Measurements from ENCODE around the gene OR13J1.
A peak's percentile ranks its signal among the peaks of the same experiment; 100 is the strongest.

OR13J1 gene

GRCh38 chr9:35882263-35882848 lies 12.2 kb upstream of the OR13J1 start:
- no peak overlapping the region for H2AFZ ChIP-seq (ENCODE audit: low read depth, low read length, severe bottlenecking)
- no peaks in the 10 kb centered on the region for H4K20me1 ChIP-seq (ENCODE audit: low read depth, low read length)
- no peak overlapping the region for H3K4me3 ChIP-seq (ENCODE audit: insufficient read depth, low read length, poor library complexity, severe bottlenecking)

GRCh38 chr9:35872505-35872904 lies 2.3 kb upstream of the OR13J1 start:
- no peak overlapping the region for H2AFZ ChIP-seq (ENCODE audit: low read depth, low read length, severe bottlenecking)
- no peak overlapping the region for H3K9ac ChIP-seq (ENCODE audit: low read length)
- no peaks in the 10 kb centered on the region for H3K79me2 ChIP-seq (ENCODE audit: insufficient read depth, low read length)
- H3K9me3 ChIP-seq (ENCODE audit: insufficient read depth, low read length) = peaks cover 12% of the 10 kb centered on the region
- H4K20me1 ChIP-seq (ENCODE audit: low read depth, low read length) = no peaks in the 10 kb centered on the region
- no peaks in the 10 kb centered on the region; the same call in 1 of the 2 replicates for H3K27me3 ChIP-seq (ENCODE audit: low read length)
- no peak overlapping the region for H3K27ac ChIP-seq (ENCODE audit: low read depth, low read length)
- TF ChIP-seq EZH2phosphoT487 (conservative IDR thresholded peaks at IDR 0.05; ENCODE audit: low read length) = no peak
- TF ChIP-seq CTCF (IDR thresholded peaks at IDR 0.05; ENCODE audit: insufficient read depth, low read length, poor library complexity, severe bottlenecking) = no peak
- H3K36me3 ChIP-seq (ENCODE audit: low read length) = no peaks in the 10 kb centered on the region
- H3K9me2 ChIP-seq (replicated peaks; ENCODE audit: insufficient read depth, low read length) = no peaks in the 10 kb centered on the region
- H3F3A ChIP-seq (ENCODE audit: insufficient read depth) = no peaks in the 10 kb centered on the region
- H3K4me2 ChIP-seq (ENCODE audit: low read depth, low read length, poor library complexity, severe bottlenecking) = no peak overlapping the region
- H3K4me3 ChIP-seq (ENCODE audit: insufficient read depth, low read length, poor library complexity, severe bottlenecking) = no peak overlapping the region

More at GRCh38 chr9:35882263-35882848, 12.2 kb upstream of the OR13J1 start:
- Histone ChIP-seq H3K79me2 (ENCODE audit: insufficient read depth, low read length) (no peaks in the 10 kb centered on the region), H3K9me3 (ENCODE audit: insufficient read depth, low read length) (no peaks in the 10 kb centered on the region), H3K9me2 (replicated peaks; ENCODE audit: insufficient read depth, low read length) (no peaks in the 10 kb centered on the region), H3K4me2 (ENCODE audit: low read depth, low read length, poor library complexity, severe bottlenecking) (no peak overlapping the region), H3K27ac (ENCODE audit: low read depth, low read length) (no peak overlapping the region), H3K9ac (ENCODE audit: low read length) (no peak overlapping the region), H3K27me3 (ENCODE audit: low read length) (no peaks in the 10 kb centered on the region), H3K36me3 (ENCODE audit: low read length) (no peaks in the 10 kb centered on the region), H3F3A (ENCODE audit: insufficient read depth) (no peaks in the 10 kb centered on the region)
- TF ChIP-seq CTCF (IDR thresholded peaks at IDR 0.05; ENCODE audit: insufficient read depth, low read length, poor library complexity, severe bottlenecking) (peak; percentile 100), EZH2phosphoT487 (conservative IDR thresholded peaks at IDR 0.05; ENCODE audit: low read length) (no peak)

GRCh38 chr9:35871545-35871944 lies 1.3 kb upstream of the OR13J1 start:
- H3K9me3 ChIP-seq (ENCODE audit: insufficient read depth, low read length) = peaks cover 5% of the 10 kb centered on the region
- no peak overlapping the region for H3K9ac ChIP-seq (ENCODE audit: low read length)
- no peak overlapping the region for H3K4me2 ChIP-seq (ENCODE audit: low read depth, low read length, poor library complexity, severe bottlenecking)
- no peaks in the 10 kb centered on the region for H3K79me2 ChIP-seq (ENCODE audit: insufficient read depth, low read length)
- no peaks in the 10 kb centered on the region for H3K36me3 ChIP-seq (ENCODE audit: low read length)
- no peak overlapping the region for H3K27ac ChIP-seq (ENCODE audit: low read depth, low read length)
- no peak overlapping the region for H2AFZ ChIP-seq (ENCODE audit: low read depth, low read length, severe bottlenecking)
- TF ChIP-seq EZH2phosphoT487 (conservative IDR thresholded peaks at IDR 0.05; ENCODE audit: low read length) = no peak
- no peak for TF ChIP-seq CTCF (IDR thresholded peaks at IDR 0.05; ENCODE audit: insufficient read depth, low read length, poor library complexity, severe bottlenecking)
- no peaks in the 10 kb centered on the region for H4K20me1 ChIP-seq (ENCODE audit: low read depth, low read length)
- H3K27me3 ChIP-seq (ENCODE audit: low read length) = no peaks in the 10 kb centered on the region; the same call in 1 of the 2 replicates
- no peak overlapping the region for H3K4me3 ChIP-seq (ENCODE audit: insufficient read depth, low read length, poor library complexity, severe bottlenecking)
- H3K9me2 ChIP-seq (replicated peaks; ENCODE audit: insufficient read depth, low read length) = no peaks in the 10 kb centered on the region
- H3F3A ChIP-seq (ENCODE audit: insufficient read depth) = no peaks in the 10 kb centered on the region

All from SU-DHL-6 (cell line).